Right atrium auricular region (tissue), 2 donors: ENCODE results near the gene GABRR3. TPM values are rescaled to one million over a fixed set of nuclear protein-coding genes. Genes with fewer than 3 reads are reported as not detected.

Experiments used
- DNase-seq: peaks from one replicate; pipeline ENCODE4 v3.0.0-alpha.2; 2019; ENCODE audit warnings: low spot score
- H3K27ac ChIP-seq, 2 donors: fragments of 200-600 bp; sonication (generic); 1 replicate in 1 of 2; 2 replicates in 1 of 2; pipeline ENCODE4 v1.5.1; 2016 to 2019
- H3K27me3 ChIP-seq, 2 donors: fragments of 200-600 bp; sonication (generic); one replicate each; pipeline versions ENCODE4 v1.5.1 to v1.6.0; 2017 to 2019
- H3K36me3 ChIP-seq: fragments of 200-600 bp; sonication (generic); one replicate; pipeline ENCODE4 v1.5.1; 2016
- H3K4me1 ChIP-seq, 2 donors: fragments of 200-600 bp; sonication (generic); one replicate each; pipeline versions ENCODE4 v1.5.1 to v1.6.0; 2017 to 2019
- H3K4me3 ChIP-seq, 2 donors: fragments of 200-600 bp; sonication (generic); 1 replicate in 1 of 2; 2 replicates in 1 of 2; pipeline ENCODE4 v1.5.1; 2017 to 2019; ENCODE audit warnings: mild to moderate bottlenecking in 1 of 2, moderate library complexity in 1 of 2
- H3K9me3 ChIP-seq, 2 donors: fragments of 200-600 bp; sonication (generic); one replicate each; pipeline ENCODE4 v1.5.1; 2019
- CTCF ChIP-seq, 2 donors: fragments of 200-600 bp; sonication (generic); IDR thresholded peaks; one replicate each; pipeline ENCODE4 v1.5.1; 2019; ENCODE audit warnings: antibody characterized with exemption in 2 of 2
- total RNA-seq, 2 donors: library from RNA; depleted of rRNA; stranded (reverse); fragments of >200 nt; gene quantifications; one replicate each; pipeline ENCODE4 v1.1.0, GENCODE V29; 2016

Gene GABRR3
- total RNA-seq, 2 donors from 2014 or later: not detected

- H3K27me3 ChIP-seq: no peaks in the 10 kb centered on the region
- DNase-seq: no peak
- H3K4me1 ChIP-seq: no peaks in the 10 kb centered on the region
- H3K36me3 ChIP-seq: peaks cover 22% of the 10 kb centered on the region
- no peaks in the 10 kb centered on the region for H3K9me3 ChIP-seq
- H3K4me3 ChIP-seq: no peak overlapping the region
- no peak overlapping the region for H3K27ac ChIP-seq
- TF ChIP-seq CTCF (IDR thresholded peaks at IDR 0.05): no peak
These were observed 77.4 kb downstream of the GABRR3 start for GRCh38 chr3:97957617-97958311.

GRCh38 chr3:97956051-97956450 lies 79.1 kb downstream of the GABRR3 start:
- no peaks in the 10 kb centered on the region for H3K27me3 ChIP-seq
- DNase-seq: no peak
- no peaks in the 10 kb centered on the region for H3K9me3 ChIP-seq
- H3K27ac ChIP-seq: no peak overlapping the region
- no peak for TF ChIP-seq CTCF (IDR thresholded peaks at IDR 0.05)
- no peaks in the 10 kb centered on the region for H3K4me1 ChIP-seq
- H3K36me3 ChIP-seq: peaks cover 25% of the 10 kb centered on the region
- no peak overlapping the region for H3K4me3 ChIP-seq

- no peak for TF ChIP-seq CTCF (IDR thresholded peaks at IDR 0.05)
- Histone ChIP-seq H3K9me3 (no peaks in the 10 kb centered on the region), H3K27me3 (no peaks in the 10 kb centered on the region), H3K4me1 (no peaks in the 10 kb centered on the region), H3K27ac (no peak overlapping the region), H3K36me3 (peaks cover 41% of the 10 kb centered on the region), H3K4me3 (no peak overlapping the region)
- no peak for DNase-seq
These were observed 80.8 kb downstream of the GABRR3 start for GRCh38 chr3:97954228-97954827.

GRCh38 chr3:97952872-97953271 lies 82.2 kb downstream of the GABRR3 start:
- Histone ChIP-seq H3K36me3 (peaks cover 37% of the 10 kb centered on the region), H3K27ac (no peak overlapping the region), H3K4me1 (no peaks in the 10 kb centered on the region), H3K27me3 (no peaks in the 10 kb centered on the region), H3K4me3 (no peak overlapping the region), H3K9me3 (no peaks in the 10 kb centered on the region)
- TF ChIP-seq CTCF (IDR thresholded peaks at IDR 0.05): no peak
- no peak for DNase-seq

GRCh38 chr3:97952280-97952679 lies 82.8 kb downstream of the GABRR3 start:
- DNase-seq: peak; percentile 80
- no peak overlapping the region for H3K27ac ChIP-seq
- H3K36me3 ChIP-seq: peaks cover 41% of the 10 kb centered on the region
- no peak for TF ChIP-seq CTCF (IDR thresholded peaks at IDR 0.05)
- H3K9me3 ChIP-seq: no peaks in the 10 kb centered on the region
- no peak overlapping the region for H3K4me3 ChIP-seq
- no peaks in the 10 kb centered on the region for H3K4me1 ChIP-seq
- H3K27me3 ChIP-seq: no peaks in the 10 kb centered on the region
